OCI-M2 (cell line): ENCODE measurements around the gene TICRR.
A peak's percentile ranks its signal among the peaks of the same experiment; 100 is the strongest.
"Not testable (repeated sequence)": the region's sequence is repeated elsewhere in the genome, so short reads cannot be mapped to it uniquely, and the experiment has no call there.

ENCODE experiments used
- DNase-seq: peaks from one replicate; lab custom pipeline; 2025; ENCODE audit not compliant: unreplicated experiment; lab: John Stamatoyannopoulos, UW

TICRR gene

GRCh38 chr15:89575146-89575655 lies at the start of gene TICRR:
Gene TICRR, plus strand, starts transcription at chr15:89575469. Its CDS starts 118 bp downstream, at chr15:89575587.
- peak; percentile 89 for DNase-seq

GRCh38 chr15:89526181-89526580 lies 49.1 kb upstream of the TICRR start:
- DNase-seq: no peak

- DNase-seq: no peak
Measured at GRCh38 chr15:89526601-89527441, 48.4 kb upstream of the TICRR start.

GRCh38 chr15:89528757-89529352 lies 46.4 kb upstream of the TICRR start:
- DNase-seq: no peak

GRCh38 chr15:89530976-89531375 lies 44.3 kb upstream of the TICRR start:
- no peak for DNase-seq

GRCh38 chr15:89531796-89532537 lies 43.3 kb upstream of the TICRR start:
- no peak for DNase-seq

GRCh38 chr15:89533861-89534544 lies 41.3 kb upstream of the TICRR start:
- no peak for DNase-seq

GRCh38 chr15:89539027-89539426 lies 36.2 kb upstream of the TICRR start:
- no peak for DNase-seq

GRCh38 chr15:89542369-89542768 lies 32.9 kb upstream of the TICRR start:
- no peak for DNase-seq

- no peak for DNase-seq
Measured at GRCh38 chr15:89543389-89543788, 31.9 kb upstream of the TICRR start.

GRCh38 chr15:89549138-89549537 lies 26.1 kb upstream of the TICRR start:
- not testable (repeated sequence) for DNase-seq

GRCh38 chr15:89550427-89550826 lies 24.8 kb upstream of the TICRR start:
- DNase-seq: no peak

- DNase-seq: no peak
Measured at GRCh38 chr15:89551550-89551949, 23.7 kb upstream of the TICRR start.

GRCh38 chr15:89553632-89554031 lies 21.6 kb upstream of the TICRR start:
- no peak for DNase-seq

GRCh38 chr15:89554247-89554646 lies 21.0 kb upstream of the TICRR start:
- no peak for DNase-seq

- DNase-seq: no peak
Measured at GRCh38 chr15:89555768-89556167, 19.5 kb upstream of the TICRR start.

GRCh38 chr15:89556413-89557262 lies 18.6 kb upstream of the TICRR start:
- DNase-seq: peak; percentile 23

- DNase-seq: no peak
Measured at GRCh38 chr15:89559769-89560264, 15.5 kb upstream of the TICRR start.

GRCh38 chr15:89566181-89566580 lies 9.1 kb upstream of the TICRR start:
- DNase-seq: no peak
